CD4-positive, alpha-beta T cell treated with Interleukin-10 for 1 hour (primary cell): ENCODE data around the gene NMT2.

Source experiments
- DNase-seq: peaks from one replicate; pipeline ENCODE4 v3.0.0-alpha.2; 2020

Gene NMT2

GRCh38 chr10:15084502-15084922 is 84.0 kb downstream of the NMT2 start:
- peak; percentile 70 for DNase-seq

GRCh38 chr10:15083674-15084501 is 84.6 kb downstream of the NMT2 start:
- DNase-seq = no peak

DNA sequence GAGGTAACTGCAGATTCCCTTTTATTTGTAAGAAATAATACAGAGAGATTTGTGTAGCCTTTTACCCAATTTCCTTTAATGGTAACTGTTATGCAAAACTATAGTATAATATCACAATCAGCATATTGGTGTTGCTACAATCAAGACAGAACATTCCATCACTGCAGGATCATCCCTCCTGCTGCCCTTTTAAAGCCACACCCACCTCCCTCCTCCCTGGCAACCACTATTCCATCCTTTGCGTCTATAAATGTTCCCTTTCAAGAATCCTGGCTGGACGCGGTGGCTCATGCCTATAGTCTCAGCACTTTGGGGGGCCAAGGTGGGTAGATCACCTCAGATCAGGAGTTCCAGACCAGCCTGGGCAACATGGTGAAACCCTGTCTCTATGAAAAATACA is 93.1 kb downstream of the NMT2 start:
- no peak for DNase-seq

DNA sequence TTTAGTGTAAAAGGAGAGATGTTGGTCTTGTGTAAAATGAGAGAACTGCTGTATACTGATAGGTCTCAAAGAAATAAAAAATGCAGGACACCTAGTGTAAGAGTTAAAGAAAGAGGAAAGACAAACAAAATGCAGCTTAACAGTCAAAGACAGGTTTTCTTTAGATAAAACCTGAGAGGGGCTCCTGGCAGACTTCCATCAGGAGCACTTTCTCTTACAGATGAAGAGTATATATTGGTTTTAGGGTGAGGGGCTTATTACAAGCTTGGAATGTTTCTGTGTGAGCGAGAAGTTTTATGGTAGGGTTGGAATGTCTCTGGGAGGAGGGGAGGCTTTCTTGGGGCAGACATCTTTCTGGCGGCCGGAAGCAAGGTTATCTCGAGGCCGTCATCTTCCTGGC is 96.1 kb downstream of the NMT2 start:
- DNase-seq = no peak

DNA sequence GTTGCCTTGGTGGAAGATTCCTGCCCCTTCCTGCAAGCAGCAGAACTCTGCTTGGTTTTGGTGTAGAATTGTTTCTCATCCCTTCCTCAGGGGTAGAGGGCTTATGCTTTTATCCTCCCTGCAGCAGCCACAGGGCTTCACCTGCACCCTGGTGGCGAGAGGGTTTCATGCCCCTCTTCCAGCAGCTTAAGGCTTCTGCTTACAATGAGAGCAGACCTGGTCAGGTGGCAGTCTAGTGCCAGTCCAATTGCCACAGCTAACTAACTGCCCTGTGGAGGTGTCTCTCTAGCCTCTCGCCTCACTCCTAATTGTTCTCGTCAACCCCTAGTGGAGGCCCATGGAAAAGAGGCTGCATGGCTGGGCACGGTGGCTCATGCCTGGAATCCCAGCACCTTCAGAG is 99.3 kb downstream of the NMT2 start:
- DNase-seq = no peak

- no peak for DNase-seq
Observed at GRCh38 chr10:15068802-15069201, 99.7 kb downstream of the NMT2 start.

- no peak for DNase-seq
Observed at GRCh38 chr10:15067154-15067553, 101.3 kb downstream of the NMT2 start.

- DNase-seq = no peak
Observed at GRCh38 chr10:15060638-15061037, 107.9 kb downstream of the NMT2 start.

DNA sequence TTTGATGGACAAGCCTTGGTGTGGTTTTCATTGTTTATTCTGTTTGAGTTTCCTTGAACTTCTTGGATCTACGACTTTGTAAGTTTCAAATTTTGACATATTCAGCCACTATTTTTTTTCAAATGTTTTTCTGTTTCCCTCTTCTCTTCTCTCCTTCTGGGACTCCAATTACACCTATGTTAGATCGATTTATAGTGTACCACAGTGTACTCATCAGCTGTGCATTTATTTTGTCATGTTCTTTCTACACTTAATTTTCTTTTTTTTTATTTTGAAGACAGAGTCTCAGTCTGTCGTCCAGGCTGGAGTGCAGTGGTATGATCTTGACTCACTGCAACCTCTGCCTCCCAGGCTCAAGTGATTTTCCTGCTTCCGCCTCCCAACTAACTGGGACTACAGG is 108.6 kb downstream of the NMT2 start:
- no peak for DNase-seq

GRCh38 chr10:15058689-15059088 is 109.8 kb downstream of the NMT2 start:
- no peak for DNase-seq
